Measurements from ENCODE around the gene LRRC8B.

LRRC8B gene

GRCh38 chr1:89608319-89608983 is 83.8 kb downstream of the LRRC8B start:
- H3K79me2 ChIP-seq (ENCODE audit: insufficient read depth, low read length) = no peaks in the 10 kb centered on the region
- H3K9ac ChIP-seq (ENCODE audit: low read depth, low read length, poor library complexity, severe bottlenecking) = no peak overlapping the region
- no peak overlapping the region for H3K4me3 ChIP-seq (ENCODE audit: low read length, poor library complexity, severe bottlenecking)
- no peak for TF ChIP-seq EZH2phosphoT487 (IDR thresholded peaks at IDR 0.05; ENCODE audit: borderline replicate concordance)
- no peak overlapping the region for H3K4me2 ChIP-seq (ENCODE audit: low read depth, low read length, poor library complexity, severe bottlenecking)
- no peaks in the 10 kb centered on the region for H3K9me3 ChIP-seq (ENCODE audit: insufficient read depth, low read depth, low read length)
- no peaks in the 10 kb centered on the region for H4K20me1 ChIP-seq (ENCODE audit: insufficient read depth, low read length, poor library complexity, severe bottlenecking)
- H3K36me3 ChIP-seq (ENCODE audit: insufficient read depth, low read length) = no peaks in the 10 kb centered on the region
- peaks cover 18% of the 10 kb centered on the region for H3K4me1 ChIP-seq (ENCODE audit: insufficient read depth, low read length, poor library complexity, severe bottlenecking)
- H2AFZ ChIP-seq (ENCODE audit: low read length) = no peak overlapping the region
- H3K27me3 ChIP-seq (ENCODE audit: insufficient read depth, low read length, poor library complexity, severe bottlenecking) = no peaks in the 10 kb centered on the region
- H3K9me2 ChIP-seq (replicated peaks; ENCODE audit: low read depth, low read length) = no peaks in the 10 kb centered on the region
- H3F3A ChIP-seq (ENCODE audit: low read depth) = no peaks in the 10 kb centered on the region

- TF ChIP-seq CTCF (conservative IDR thresholded peaks at IDR 0.05; ENCODE audit: low read length) (no peak), EZH2phosphoT487 (IDR thresholded peaks at IDR 0.05; ENCODE audit: borderline replicate concordance) (no peak)
- no peaks in the 10 kb centered on the region for H4K20me1 ChIP-seq (ENCODE audit: insufficient read depth, low read length, poor library complexity, severe bottlenecking)
- no peak overlapping the region for H3K9ac ChIP-seq (ENCODE audit: low read depth, low read length, poor library complexity, severe bottlenecking)
- no peaks in the 10 kb centered on the region for H3K79me2 ChIP-seq (ENCODE audit: insufficient read depth, low read length)
- no peaks in the 10 kb centered on the region for H3F3A ChIP-seq (ENCODE audit: low read depth)
- no peaks in the 10 kb centered on the region for H3K9me3 ChIP-seq (ENCODE audit: insufficient read depth, low read depth, low read length)
- H2AFZ ChIP-seq (ENCODE audit: low read length) = no peak overlapping the region
- no peaks in the 10 kb centered on the region for H3K36me3 ChIP-seq (ENCODE audit: insufficient read depth, low read length)
- no peaks in the 10 kb centered on the region for H3K9me2 ChIP-seq (replicated peaks; ENCODE audit: low read depth, low read length)
- peaks cover 18% of the 10 kb centered on the region for H3K4me1 ChIP-seq (ENCODE audit: insufficient read depth, low read length, poor library complexity, severe bottlenecking)
- no peaks in the 10 kb centered on the region for H3K27me3 ChIP-seq (ENCODE audit: insufficient read depth, low read length, poor library complexity, severe bottlenecking)
- no peak overlapping the region for H3K4me3 ChIP-seq (ENCODE audit: low read length, poor library complexity, severe bottlenecking)
- no peak overlapping the region for H3K4me2 ChIP-seq (ENCODE audit: low read depth, low read length, poor library complexity, severe bottlenecking)
Measured at GRCh38 chr1:89608984-89609725, 84.5 kb downstream of the LRRC8B start.

GRCh38 chr1:89609781-89610456 is 85.3 kb downstream of the LRRC8B start:
- no peak overlapping the region for H2AFZ ChIP-seq (ENCODE audit: low read length)
- H3K9ac ChIP-seq (ENCODE audit: low read depth, low read length, poor library complexity, severe bottlenecking) = no peak overlapping the region
- H3K4me1 ChIP-seq (ENCODE audit: insufficient read depth, low read length, poor library complexity, severe bottlenecking) = peaks cover 18% of the 10 kb centered on the region
- no peaks in the 10 kb centered on the region for H3K9me3 ChIP-seq (ENCODE audit: insufficient read depth, low read depth, low read length)
- TF ChIP-seq CTCF (conservative IDR thresholded peaks at IDR 0.05; ENCODE audit: low read length) = no peak
- no peak for TF ChIP-seq EZH2phosphoT487 (IDR thresholded peaks at IDR 0.05; ENCODE audit: borderline replicate concordance)
- no peaks in the 10 kb centered on the region for H4K20me1 ChIP-seq (ENCODE audit: insufficient read depth, low read length, poor library complexity, severe bottlenecking)
- H3K9me2 ChIP-seq (replicated peaks; ENCODE audit: low read depth, low read length) = no peaks in the 10 kb centered on the region
- H3K4me2 ChIP-seq (ENCODE audit: low read depth, low read length, poor library complexity, severe bottlenecking) = no peak overlapping the region
- no peak overlapping the region for H3K4me3 ChIP-seq (ENCODE audit: low read length, poor library complexity, severe bottlenecking)
- H3F3A ChIP-seq (ENCODE audit: low read depth) = no peaks in the 10 kb centered on the region
- no peaks in the 10 kb centered on the region for H3K36me3 ChIP-seq (ENCODE audit: insufficient read depth, low read length)
- no peaks in the 10 kb centered on the region for H3K27me3 ChIP-seq (ENCODE audit: insufficient read depth, low read length, poor library complexity, severe bottlenecking)
- H3K79me2 ChIP-seq (ENCODE audit: insufficient read depth, low read length) = no peaks in the 10 kb centered on the region

Measured in Loucy (cell line).